SK-N-SH treated with all-trans-retinoic acid at 6 μM for 48 hours (cell line): Measurements from ENCODE around the gene SSUH2.
A peak's percentile ranks its signal among the peaks of the same experiment; 100 is the strongest.

Experiments used
- ATAC-seq: fragments of 200-7000 bp; cut with Tn5 transposase; 3 replicates; pipeline ENCODE4 v1.9.1; 2020; ENCODE audit warnings: mild to moderate bottlenecking, moderate library complexity
- ARNTL ChIP-seq: fragments of 450-650 bp; formaldehyde crosslinking; IDR thresholded peaks from 2 replicates; pipeline ENCODE4 v1.5.0; 2020; ENCODE audit warnings: low read depth, mild to moderate bottlenecking, moderate library complexity, borderline replicate concordance
- ESRRG ChIP-seq: fragments of 250-450 bp; sonication (Bioruptor Pico); IDR thresholded peaks from 2 replicates; pipeline ENCODE4 v1.6.1; 2021; ENCODE audit warnings: mild to moderate bottlenecking
- GLIS3 ChIP-seq: fragments of 250-450 bp; sonication (Bioruptor Pico); IDR thresholded peaks from 2 replicates; pipeline ENCODE4 v1.5.0; 2020; ENCODE audit warnings: mild to moderate bottlenecking, moderate library complexity
- ISL1 ChIP-seq: fragments of 250-450 bp; sonication (Bioruptor Pico); IDR thresholded peaks from 2 replicates; pipeline ENCODE4 v2.1.2; 2022; ENCODE audit warnings: mild to moderate bottlenecking, moderate library complexity
- OSR1 ChIP-seq: fragments of 250-450 bp; sonication (Bioruptor Pico); IDR thresholded peaks from 2 replicates; pipeline ENCODE4 v1.8.0; 2022; ENCODE audit warnings: moderate library complexity, mild to moderate bottlenecking, inconsistent platforms
- PPARA ChIP-seq: fragments of 250-450 bp; sonication (Bioruptor Pico); IDR thresholded peaks from 2 replicates; pipeline ENCODE4 v1.5.0; 2020; ENCODE audit warnings: mild to moderate bottlenecking, borderline replicate concordance
- RARB ChIP-seq: fragments of 250-450 bp; sonication (Bioruptor Pico); IDR thresholded peaks from 2 replicates; pipeline ENCODE4 v1.8.0; 2021; ENCODE audit warnings: mild to moderate bottlenecking, moderate library complexity
- SNAI2 ChIP-seq: fragments of 250-450 bp; sonication (Bioruptor Pico); IDR thresholded peaks from 2 replicates; pipeline ENCODE4 v1.5.0; 2020; ENCODE audit warnings: mild to moderate bottlenecking, moderate library complexity
- TCF4 ChIP-seq: fragments of 250-450 bp; sonication (Bioruptor Pico); IDR thresholded peaks from 2 replicates; pipeline ENCODE4 v1.8.0; 2021; ENCODE audit warnings: mild to moderate bottlenecking, moderate library complexity, borderline replicate concordance
- TOX ChIP-seq: fragments of 250-450 bp; sonication (Bioruptor Pico); IDR thresholded peaks from 2 replicates; pipeline ENCODE4 v1.8.0; 2021; ENCODE audit warnings: mild to moderate bottlenecking, moderate library complexity, borderline replicate concordance
- ZC3H10 ChIP-seq: fragments of 250-450 bp; sonication (Bioruptor Pico); IDR thresholded peaks from 2 replicates; pipeline ENCODE4 v1.5.1; 2021; ENCODE audit warnings: mild to moderate bottlenecking, moderate library complexity
- ZFP3 ChIP-seq: fragments of 250-450 bp; sonication (Bioruptor Pico); IDR thresholded peaks from 2 replicates; pipeline ENCODE4 v1.5.0; 2020; ENCODE audit warnings: mild to moderate bottlenecking, moderate library complexity
- ZFP30 ChIP-seq: fragments of 450-650 bp; formaldehyde crosslinking; IDR thresholded peaks from 2 replicates; pipeline ENCODE4 v1.5.0; 2022; ENCODE audit warnings: mild to moderate bottlenecking, moderate library complexity
- ZNF565 ChIP-seq: fragments of 450-650 bp; formaldehyde crosslinking; conservative IDR thresholded peaks from 2 replicates; pipeline ENCODE4 v1.5.0; 2020; ENCODE audit warnings: low read depth, mild to moderate bottlenecking, moderate library complexity
- ZNF70 ChIP-seq: fragments of 450-650 bp; formaldehyde crosslinking; IDR thresholded peaks from 2 replicates; pipeline ENCODE4 v1.5.0; 2020; ENCODE audit warnings: mild to moderate bottlenecking, moderate library complexity
- ZNF8 ChIP-seq: fragments of 450-650 bp; formaldehyde crosslinking; IDR thresholded peaks from 2 replicates; pipeline ENCODE4 v1.5.0; 2020; ENCODE audit warnings: mild to moderate bottlenecking, moderate library complexity
- TF ChIP-seq, protein P1 (sequence below): fragments of 250-450 bp; sonication (Bioruptor Pico); IDR thresholded peaks from 2 replicates; pipeline ENCODE4 v1.5.0; 2020; ENCODE audit warnings: mild to moderate bottlenecking, moderate library complexity
- TF ChIP-seq, protein P2 (sequence below): fragments of 250-450 bp; sonication (Bioruptor Pico); IDR thresholded peaks from 2 replicates; pipeline ENCODE4 v1.5.1; 2021; ENCODE audit warnings: mild to moderate bottlenecking, moderate library complexity
- TF ChIP-seq, protein P3 (sequence below): fragments of 250-450 bp; sonication (Bioruptor Pico); IDR thresholded peaks from 2 replicates; pipeline ENCODE4 v1.5.1; 2020; ENCODE audit warnings: low read depth, mild to moderate bottlenecking, moderate library complexity

SSUH2 gene

DNA sequence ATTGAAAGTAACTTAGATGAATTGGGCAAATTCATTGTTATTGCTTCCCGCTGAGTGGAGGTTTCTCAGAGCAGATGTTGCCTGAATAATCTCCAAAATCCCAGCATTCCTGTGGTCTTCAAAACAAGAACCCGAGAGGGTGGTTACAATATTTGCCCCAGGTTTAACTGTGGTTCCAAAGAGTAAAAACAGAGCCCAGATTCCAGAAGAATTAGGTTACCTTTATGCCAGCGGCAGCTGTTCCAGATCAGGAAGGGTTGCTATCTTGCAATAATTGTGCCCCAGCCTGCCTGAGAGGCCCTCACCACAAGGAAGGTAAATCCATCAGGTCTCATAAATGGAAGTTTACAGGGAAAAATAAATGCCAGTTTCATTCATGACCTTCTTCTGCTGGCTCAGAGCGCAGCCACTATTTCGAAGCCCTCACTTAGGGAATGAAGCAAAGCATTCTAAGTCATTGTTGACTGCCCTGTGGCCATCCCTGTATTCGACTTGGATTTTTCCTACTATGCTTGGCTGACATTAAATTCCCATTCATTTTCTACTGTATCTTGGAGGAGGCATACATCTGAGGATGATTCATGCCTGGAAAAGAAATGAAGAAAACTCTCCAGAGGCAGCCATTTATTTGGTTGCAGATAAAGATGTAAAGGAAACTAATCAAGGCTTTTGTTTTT, 54.6 kb downstream of the SSUH2 start:
- peak; percentile 25; the same call in 2 of the 3 replicates for ATAC-seq
- TF ChIP-seq, protein P1, sequence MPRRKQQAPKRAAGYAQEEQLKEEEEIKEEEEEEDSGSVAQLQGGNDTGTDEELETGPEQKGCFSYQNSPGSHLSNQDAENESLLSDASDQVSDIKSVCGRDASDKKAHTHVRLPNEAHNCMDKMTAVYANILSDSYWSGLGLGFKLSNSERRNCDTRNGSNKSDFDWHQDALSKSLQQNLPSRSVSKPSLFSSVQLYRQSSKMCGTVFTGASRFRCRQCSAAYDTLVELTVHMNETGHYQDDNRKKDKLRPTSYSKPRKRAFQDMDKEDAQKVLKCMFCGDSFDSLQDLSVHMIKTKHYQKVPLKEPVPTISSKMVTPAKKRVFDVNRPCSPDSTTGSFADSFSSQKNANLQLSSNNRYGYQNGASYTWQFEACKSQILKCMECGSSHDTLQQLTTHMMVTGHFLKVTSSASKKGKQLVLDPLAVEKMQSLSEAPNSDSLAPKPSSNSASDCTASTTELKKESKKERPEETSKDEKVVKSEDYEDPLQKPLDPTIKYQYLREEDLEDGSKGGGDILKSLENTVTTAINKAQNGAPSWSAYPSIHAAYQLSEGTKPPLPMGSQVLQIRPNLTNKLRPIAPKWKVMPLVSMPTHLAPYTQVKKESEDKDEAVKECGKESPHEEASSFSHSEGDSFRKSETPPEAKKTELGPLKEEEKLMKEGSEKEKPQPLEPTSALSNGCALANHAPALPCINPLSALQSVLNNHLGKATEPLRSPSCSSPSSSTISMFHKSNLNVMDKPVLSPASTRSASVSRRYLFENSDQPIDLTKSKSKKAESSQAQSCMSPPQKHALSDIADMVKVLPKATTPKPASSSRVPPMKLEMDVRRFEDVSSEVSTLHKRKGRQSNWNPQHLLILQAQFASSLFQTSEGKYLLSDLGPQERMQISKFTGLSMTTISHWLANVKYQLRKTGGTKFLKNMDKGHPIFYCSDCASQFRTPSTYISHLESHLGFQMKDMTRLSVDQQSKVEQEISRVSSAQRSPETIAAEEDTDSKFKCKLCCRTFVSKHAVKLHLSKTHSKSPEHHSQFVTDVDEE (CRISPR knock-in tag), result no peak
- no peak for TF ChIP-seq TCF4 (CRISPR knock-in tag)
- TF ChIP-seq, protein P2, sequence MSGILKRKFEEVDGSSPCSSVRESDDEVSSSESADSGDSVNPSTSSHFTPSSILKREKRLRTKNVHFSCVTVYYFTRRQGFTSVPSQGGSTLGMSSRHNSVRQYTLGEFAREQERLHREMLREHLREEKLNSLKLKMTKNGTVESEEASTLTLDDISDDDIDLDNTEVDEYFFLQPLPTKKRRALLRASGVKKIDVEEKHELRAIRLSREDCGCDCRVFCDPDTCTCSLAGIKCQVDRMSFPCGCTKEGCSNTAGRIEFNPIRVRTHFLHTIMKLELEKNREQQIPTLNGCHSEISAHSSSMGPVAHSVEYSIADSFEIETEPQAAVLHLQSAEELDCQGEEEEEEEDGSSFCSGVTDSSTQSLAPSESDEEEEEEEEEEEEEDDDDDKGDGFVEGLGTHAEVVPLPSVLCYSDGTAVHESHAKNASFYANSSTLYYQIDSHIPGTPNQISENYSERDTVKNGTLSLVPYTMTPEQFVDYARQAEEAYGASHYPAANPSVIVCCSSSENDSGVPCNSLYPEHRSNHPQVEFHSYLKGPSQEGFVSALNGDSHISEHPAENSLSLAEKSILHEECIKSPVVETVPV (CRISPR knock-in tag), result no peak
- no peak for TF ChIP-seq ESRRG (CRISPR knock-in tag)
- no peak for TF ChIP-seq TOX (CRISPR knock-in tag)
- no peak for TF ChIP-seq ZNF70 (CRISPR knock-in tag)
- no peak for TF ChIP-seq SNAI2 (CRISPR knock-in tag)
- TF ChIP-seq OSR1 (CRISPR knock-in tag), result no peak
- no peak for TF ChIP-seq RARB

DNA sequence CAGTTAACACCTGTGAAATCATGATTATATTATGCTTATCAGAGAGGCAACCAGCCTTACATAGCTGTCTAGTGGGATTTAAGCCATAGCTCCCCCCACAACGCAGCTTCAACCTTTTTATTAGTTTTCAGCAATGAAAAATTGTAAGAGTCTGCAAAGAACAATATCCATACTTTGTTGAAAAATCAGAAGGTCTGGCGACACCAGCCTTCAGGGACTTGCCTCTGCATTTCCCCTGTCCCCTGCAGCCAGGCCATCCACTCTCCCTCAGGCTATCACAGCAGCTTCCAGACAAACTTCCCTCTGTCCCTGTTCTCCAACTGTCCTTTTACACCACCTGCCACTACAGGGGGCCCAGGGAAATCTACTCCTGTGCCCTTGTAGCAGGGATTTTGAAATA, 59.9 kb downstream of the SSUH2 start:
- TF ChIP-seq SNAI2 (CRISPR knock-in tag) (no peak), ARNTL (CRISPR knock-in tag) (no peak), OSR1 (CRISPR knock-in tag) (no peak), ZNF565 (CRISPR knock-in tag) (no peak), ZC3H10 (CRISPR knock-in tag) (no peak), GLIS3 (no peak), ZNF8 (no peak), ZFP3 (no peak), ZFP30 (CRISPR knock-in tag) (no peak), ZNF70 (CRISPR knock-in tag) (no peak)
- TF ChIP-seq, protein P3, sequence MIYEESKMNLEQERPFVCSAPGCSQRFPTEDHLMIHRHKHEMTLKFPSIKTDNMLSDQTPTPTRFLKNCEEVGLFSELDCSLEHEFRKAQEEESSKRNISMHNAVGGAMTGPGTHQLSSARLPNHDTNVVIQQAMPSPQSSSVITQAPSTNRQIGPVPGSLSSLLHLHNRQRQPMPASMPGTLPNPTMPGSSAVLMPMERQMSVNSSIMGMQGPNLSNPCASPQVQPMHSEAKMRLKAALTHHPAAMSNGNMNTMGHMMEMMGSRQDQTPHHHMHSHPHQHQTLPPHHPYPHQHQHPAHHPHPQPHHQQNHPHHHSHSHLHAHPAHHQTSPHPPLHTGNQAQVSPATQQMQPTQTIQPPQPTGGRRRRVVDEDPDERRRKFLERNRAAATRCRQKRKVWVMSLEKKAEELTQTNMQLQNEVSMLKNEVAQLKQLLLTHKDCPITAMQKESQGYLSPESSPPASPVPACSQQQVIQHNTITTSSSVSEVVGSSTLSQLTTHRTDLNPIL (CRISPR knock-in tag), result no peak
- TF ChIP-seq, protein P1 (CRISPR knock-in tag), result no peak
- no peak for ATAC-seq

DNA sequence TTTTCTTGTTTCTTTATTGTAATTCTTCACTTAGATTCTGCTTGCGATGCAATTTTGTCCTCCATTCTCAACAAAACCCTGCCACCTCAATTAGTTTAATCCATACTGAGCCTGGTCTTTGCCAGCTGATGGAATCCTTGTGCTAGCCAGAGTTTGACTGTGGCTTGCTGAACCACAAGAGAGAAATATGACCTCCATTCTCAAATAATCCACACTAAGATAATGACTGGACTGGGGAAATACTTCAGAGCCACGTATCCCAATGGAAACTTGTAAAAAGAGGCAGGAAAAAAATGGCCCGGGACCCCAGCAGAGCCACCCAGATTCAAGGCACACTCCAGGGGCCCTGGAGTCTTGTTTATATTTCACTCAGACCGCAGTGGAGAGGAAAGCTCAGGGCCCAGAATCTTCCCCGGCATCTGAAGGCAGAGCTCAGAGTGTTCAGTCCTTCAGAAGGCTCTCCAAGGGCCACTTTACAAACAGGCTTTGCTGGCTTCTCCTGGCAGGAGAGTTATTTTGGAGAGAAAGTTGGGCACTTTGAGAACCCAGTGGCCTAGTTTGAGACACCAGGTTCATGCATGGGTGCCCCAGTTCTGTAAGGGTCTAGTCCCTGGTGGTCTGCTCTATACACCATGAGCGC, 62.7 kb downstream of the SSUH2 start:
- no peak for TF ChIP-seq ISL1 (CRISPR knock-in tag)
- TF ChIP-seq PPARA, result no peak
- TF ChIP-seq ARNTL (CRISPR knock-in tag), result no peak
- TF ChIP-seq, protein P1 (CRISPR knock-in tag), result no peak
- no peak for ATAC-seq
